ENCODE results near the gene NRGN.

The NRGN gene

GRCh38 chr11:124793466-124794278 is 53.9 kb downstream of the NRGN start:
- DNase-seq = no peak

- DNase-seq = no peak
These were observed 56.6 kb downstream of the NRGN start for GRCh38 chr11:124796312-124796711.

All from CD4-positive, alpha-beta T cell treated with Interleukin-15 for 1 hour (primary cell).